ENCODE data around the gene CLSTN1.

CLSTN1 gene

GRCh38 chr1:9850442-9851162, 26.8 kb upstream of the CLSTN1 start:
- DNase-seq (ENCODE audit: low spot score), result no peak

- no peak for DNase-seq (ENCODE audit: low spot score)
Measured at GRCh38 chr1:9849691-9850441, 26.1 kb upstream of the CLSTN1 start.

- no peak for DNase-seq (ENCODE audit: low spot score)
Measured at GRCh38 chr1:9848022-9848421, 24.3 kb upstream of the CLSTN1 start.

DNA sequence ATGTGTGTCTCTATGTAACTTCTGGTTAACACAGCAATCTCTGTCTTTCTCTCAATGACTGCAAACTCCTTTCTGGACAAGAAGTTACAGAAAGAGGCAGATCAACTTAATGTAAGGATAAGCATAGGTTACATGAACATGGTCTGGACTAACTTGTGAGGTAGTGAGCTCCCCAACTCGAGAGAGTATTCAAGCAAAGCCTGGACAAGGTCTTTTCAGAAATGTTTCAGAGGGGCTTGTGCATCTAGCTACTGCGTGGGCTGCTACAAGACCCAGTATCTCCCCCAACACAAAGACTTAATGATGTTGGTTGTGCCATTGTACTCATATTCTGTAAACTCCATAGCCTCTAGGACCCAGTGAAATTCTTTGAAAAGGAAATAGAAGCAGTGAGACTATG, 23.5 kb upstream of the CLSTN1 start:
- DNase-seq (ENCODE audit: low spot score), result no peak

DNA sequence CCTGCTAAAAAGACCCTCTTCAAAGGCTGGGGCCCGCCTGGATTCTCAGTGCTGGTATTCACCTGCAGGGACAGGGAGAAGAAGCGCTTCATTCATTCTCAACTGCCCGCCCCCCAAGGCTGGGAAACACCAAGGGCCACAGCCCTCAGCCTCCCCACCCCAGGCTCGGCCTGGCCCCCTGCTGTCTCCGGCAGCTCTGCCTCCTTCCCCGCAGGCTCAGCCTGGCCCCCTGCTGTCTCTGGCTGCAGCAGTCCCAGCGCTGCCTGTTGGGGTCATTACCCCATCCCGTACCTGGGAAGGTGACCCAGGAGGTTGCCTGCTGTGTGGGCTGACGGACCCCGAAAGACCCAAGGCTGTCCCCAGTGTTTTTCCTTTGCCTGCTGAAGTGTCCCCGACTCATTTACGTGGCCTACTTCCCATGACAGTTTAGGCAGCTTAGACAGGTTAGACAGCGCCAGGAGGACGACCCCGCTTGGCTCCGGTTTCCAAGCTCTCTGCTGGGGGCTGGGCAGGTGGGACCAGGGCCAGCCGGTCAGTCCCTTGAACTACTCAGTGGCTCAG, 22.9 kb upstream of the CLSTN1 start:
- no peak for DNase-seq (ENCODE audit: low spot score)

GRCh38 chr1:9845914-9846313, 22.1 kb upstream of the CLSTN1 start:
- DNase-seq (ENCODE audit: low spot score), result no peak

GRCh38 chr1:9844756-9845155, 21.0 kb upstream of the CLSTN1 start:
- no peak for DNase-seq (ENCODE audit: low spot score)

GRCh38 chr1:9844106-9844505, 20.3 kb upstream of the CLSTN1 start:
- no peak for DNase-seq (ENCODE audit: low spot score)

- no peak for DNase-seq (ENCODE audit: low spot score)
Measured at GRCh38 chr1:9843576-9843945, 19.8 kb upstream of the CLSTN1 start.

GRCh38 chr1:9842781-9843575, 19.2 kb upstream of the CLSTN1 start:
- no peak for DNase-seq (ENCODE audit: low spot score)

- no peak for DNase-seq (ENCODE audit: low spot score)
Measured at GRCh38 chr1:9842073-9842711, 18.4 kb upstream of the CLSTN1 start.

DNA sequence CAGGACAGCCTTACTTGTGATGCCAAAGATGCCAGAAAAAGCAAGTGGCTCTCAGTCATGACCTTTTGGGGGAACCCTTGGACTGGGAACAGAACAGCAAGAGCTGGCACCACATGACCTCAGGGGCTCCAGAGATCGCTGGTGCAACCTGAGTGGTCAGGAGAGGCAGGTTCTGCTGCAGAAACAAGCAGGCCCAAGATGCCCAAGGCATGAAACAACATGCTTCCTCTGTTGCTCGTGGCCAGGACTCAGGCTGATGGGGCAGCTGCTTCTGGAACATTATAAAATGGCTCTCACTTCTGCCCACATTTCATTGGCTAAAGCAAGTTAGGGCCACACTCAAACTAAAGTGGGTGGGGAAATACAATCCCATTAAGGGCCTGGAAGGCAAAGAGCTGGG, 17.7 kb upstream of the CLSTN1 start:
- no peak for DNase-seq (ENCODE audit: low spot score)

GRCh38 chr1:9840176-9840575, 16.4 kb upstream of the CLSTN1 start:
- no peak for DNase-seq (ENCODE audit: low spot score)

- no peak for DNase-seq (ENCODE audit: low spot score)
Measured at GRCh38 chr1:9838946-9839345, 15.2 kb upstream of the CLSTN1 start.

GRCh38 chr1:9836632-9836960, 12.8 kb upstream of the CLSTN1 start:
- DNase-seq (ENCODE audit: low spot score), result no peak

GRCh38 chr1:9835758-9836631, 12.2 kb upstream of the CLSTN1 start:
- no peak for DNase-seq (ENCODE audit: low spot score)

DNA sequence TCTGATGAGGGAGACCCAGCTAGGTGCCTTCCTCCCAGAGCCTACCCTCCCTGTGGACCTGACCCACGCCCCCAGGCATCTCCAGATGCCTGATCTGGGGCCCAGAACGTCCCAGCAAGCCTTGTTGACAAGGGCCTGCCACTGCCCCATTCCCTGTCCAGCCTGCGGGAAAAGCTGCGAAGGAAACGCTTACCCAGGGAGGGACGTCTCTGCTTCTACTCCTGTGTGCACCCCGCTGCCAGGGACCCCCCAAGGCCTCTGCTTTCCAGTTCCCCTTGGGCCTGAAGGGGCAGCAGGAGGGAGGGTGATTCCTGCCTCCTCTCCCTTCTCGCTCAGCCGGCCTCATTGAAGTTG, 11.6 kb upstream of the CLSTN1 start:
- DNase-seq (ENCODE audit: low spot score), result no peak

DNA sequence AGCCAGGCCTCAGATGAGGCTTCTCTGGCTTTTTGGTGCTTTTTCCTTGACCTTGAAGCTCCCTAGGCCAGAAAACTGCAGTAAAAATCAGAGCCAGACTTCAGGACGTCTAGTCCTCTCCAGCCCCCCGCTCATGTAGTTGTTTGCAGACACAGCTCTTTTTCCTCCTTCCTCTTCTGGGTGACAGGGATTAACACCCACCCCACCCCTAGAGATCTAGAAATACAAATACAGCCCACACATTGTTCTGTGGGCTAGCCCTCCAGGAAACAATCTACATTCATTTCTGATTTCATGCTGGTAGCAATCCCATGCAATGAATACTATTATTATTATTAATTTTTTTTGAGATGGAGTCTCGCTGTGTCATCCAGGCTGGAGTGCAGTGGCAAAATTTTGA, 9.9 kb upstream of the CLSTN1 start:
- no peak for DNase-seq (ENCODE audit: low spot score)

DNA sequence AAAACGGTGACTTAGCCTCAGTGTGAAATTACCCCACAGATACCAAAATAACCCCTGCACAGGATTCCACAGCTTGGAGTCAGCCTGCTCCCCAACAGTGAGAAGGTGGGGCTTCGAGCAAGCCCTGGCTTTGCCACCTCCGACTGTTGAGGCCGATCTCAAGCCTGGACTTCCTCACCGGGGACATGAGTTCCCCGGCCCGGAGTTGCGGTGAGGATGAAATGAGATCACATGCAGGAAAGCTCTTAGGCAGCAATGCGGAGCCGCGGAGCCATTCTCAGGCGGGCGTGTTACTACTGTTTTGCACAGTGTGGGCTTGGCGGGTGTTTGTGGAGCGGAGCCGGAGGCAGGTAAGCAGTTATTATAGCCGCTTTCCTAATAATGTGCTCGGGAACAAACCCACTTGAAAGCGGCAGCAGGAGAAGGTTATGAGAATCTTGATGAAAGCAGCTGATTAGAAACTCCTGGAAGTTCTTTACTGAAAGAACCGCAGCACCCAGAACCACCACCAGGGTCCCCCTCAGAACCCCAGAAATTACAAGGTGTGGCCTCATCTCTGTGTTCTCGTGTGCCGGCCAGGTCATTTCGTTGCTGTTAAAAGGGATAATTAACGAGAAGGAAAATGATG, 3.9 kb upstream of the CLSTN1 start:
- no peak for DNase-seq (ENCODE audit: low spot score)

DNA sequence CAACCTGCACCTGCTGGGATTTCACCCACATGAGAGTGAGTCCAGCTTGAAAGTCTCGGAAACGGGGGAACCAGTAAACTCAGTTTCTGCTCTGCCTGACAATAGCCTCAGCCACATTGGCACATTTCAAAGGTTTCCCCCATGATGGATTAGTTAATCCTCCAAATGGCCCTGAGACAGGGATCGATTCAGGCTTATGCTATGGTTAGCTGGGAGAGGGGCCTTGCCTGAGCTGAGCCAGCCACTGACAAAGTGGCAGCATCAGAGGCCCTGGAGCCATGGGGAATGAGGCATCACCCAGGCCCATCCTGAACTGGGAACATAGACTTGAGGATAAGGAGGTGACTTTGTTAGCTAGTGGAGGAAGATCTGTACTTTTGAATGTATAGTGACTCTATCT, 2.9 kb upstream of the CLSTN1 start:
- no peak for DNase-seq (ENCODE audit: low spot score)

GRCh38 chr1:9826087-9826486, 2.3 kb upstream of the CLSTN1 start:
- no peak for DNase-seq (ENCODE audit: low spot score)
